ENCODE results near the gene MYCBP. TPM values are rescaled to one million over a fixed set of nuclear protein-coding genes. Genes with fewer than 3 reads are reported as not detected.
"Not testable (repeated sequence)": the region's sequence is repeated elsewhere in the genome, so short reads cannot be mapped to it uniquely, and the experiment has no call there.

The MYCBP gene
- total and polyA plus RNA-seq, 4 donors: 7.8 to 21.2 (median 10.3) TPM

DNA sequence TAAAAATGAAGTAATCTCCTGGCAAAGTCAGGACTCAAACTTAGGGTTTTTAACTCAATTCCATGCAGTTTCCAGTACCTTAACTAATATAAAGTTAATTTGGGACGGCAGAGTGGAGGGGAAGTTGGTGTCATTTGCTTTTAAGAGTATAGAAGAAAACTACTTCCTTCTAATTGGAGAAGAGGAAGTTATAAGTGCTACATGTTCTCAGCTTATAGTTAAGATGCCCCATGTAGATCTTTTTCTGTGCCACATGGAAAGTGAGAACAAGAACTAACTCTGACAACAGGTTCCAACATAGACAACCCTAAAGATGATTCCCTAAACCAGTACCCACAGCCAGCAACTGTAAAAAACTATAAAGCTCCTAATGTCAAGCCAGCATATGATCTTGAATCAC, 25.1 kb downstream of the MYCBP start:
- H3K9me3 ChIP-seq (ENCODE audit: control insufficient read depth in 4 of 4, low read length in 3 of 4): no peaks in the 10 kb centered on the region
- TF ChIP-seq, protein P1, sequence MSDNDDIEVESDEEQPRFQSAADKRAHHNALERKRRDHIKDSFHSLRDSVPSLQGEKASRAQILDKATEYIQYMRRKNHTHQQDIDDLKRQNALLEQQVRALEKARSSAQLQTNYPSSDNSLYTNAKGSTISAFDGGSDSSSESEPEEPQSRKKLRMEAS (IDR thresholded peaks at IDR 0.05): no peak
- no peak for TF ChIP-seq JUND (IDR thresholded peaks at IDR 0.05)
- no peak for TF ChIP-seq RXRA (IDR thresholded peaks at IDR 0.05)
- TF ChIP-seq, protein P2, sequence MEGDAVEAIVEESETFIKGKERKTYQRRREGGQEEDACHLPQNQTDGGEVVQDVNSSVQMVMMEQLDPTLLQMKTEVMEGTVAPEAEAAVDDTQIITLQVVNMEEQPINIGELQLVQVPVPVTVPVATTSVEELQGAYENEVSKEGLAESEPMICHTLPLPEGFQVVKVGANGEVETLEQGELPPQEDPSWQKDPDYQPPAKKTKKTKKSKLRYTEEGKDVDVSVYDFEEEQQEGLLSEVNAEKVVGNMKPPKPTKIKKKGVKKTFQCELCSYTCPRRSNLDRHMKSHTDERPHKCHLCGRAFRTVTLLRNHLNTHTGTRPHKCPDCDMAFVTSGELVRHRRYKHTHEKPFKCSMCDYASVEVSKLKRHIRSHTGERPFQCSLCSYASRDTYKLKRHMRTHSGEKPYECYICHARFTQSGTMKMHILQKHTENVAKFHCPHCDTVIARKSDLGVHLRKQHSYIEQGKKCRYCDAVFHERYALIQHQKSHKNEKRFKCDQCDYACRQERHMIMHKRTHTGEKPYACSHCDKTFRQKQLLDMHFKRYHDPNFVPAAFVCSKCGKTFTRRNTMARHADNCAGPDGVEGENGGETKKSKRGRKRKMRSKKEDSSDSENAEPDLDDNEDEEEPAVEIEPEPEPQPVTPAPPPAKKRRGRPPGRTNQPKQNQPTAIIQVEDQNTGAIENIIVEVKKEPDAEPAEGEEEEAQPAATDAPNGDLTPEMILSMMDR (IDR thresholded peaks at IDR 0.05; ENCODE audit: low read depth, low read length, missing input control): no peak
- TF ChIP-seq, protein P3, sequence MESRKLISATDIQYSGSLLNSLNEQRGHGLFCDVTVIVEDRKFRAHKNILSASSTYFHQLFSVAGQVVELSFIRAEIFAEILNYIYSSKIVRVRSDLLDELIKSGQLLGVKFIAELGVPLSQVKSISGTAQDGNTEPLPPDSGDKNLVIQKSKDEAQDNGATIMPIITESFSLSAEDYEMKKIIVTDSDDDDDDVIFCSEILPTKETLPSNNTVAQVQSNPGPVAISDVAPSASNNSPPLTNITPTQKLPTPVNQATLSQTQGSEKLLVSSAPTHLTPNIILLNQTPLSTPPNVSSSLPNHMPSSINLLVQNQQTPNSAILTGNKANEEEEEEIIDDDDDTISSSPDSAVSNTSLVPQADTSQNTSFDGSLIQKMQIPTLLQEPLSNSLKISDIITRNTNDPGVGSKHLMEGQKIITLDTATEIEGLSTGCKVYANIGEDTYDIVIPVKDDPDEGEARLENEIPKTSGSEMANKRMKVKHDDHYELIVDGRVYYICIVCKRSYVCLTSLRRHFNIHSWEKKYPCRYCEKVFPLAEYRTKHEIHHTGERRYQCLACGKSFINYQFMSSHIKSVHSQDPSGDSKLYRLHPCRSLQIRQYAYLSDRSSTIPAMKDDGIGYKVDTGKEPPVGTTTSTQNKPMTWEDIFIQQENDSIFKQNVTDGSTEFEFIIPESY (IDR thresholded peaks at IDR 0.05): no peak
- TF ChIP-seq FOXA2 (IDR thresholded peaks at IDR 0.05): no peak
- no peak for TF ChIP-seq HNF4A (conservative IDR thresholded peaks at IDR 0.05)
- no peak for TF ChIP-seq HNF4G (IDR thresholded peaks at IDR 0.05)
- no peak for TF ChIP-seq NR2F2 (IDR thresholded peaks at IDR 0.05)
- 76% methylated on average over 1 of the region's 1 CpG for WGBS
- H3K27ac ChIP-seq (ENCODE audit: low read depth in 1 of 2, low read length in 2 of 2): no peak overlapping the region
- H3K4me1 ChIP-seq (ENCODE audit: control insufficient read depth in 4 of 4, insufficient read depth in 4 of 4, low read length in 3 of 4): no peaks in the 10 kb centered on the region
- H3K27me3 ChIP-seq (ENCODE audit: control insufficient read depth in 4 of 4, insufficient read depth in 4 of 4, low read length in 3 of 4): no peaks in the 10 kb centered on the region
- no peak overlapping the region for H3K9ac ChIP-seq (ENCODE audit: low read depth in 1 of 2, low read length in 2 of 2)
- DNase-seq (ENCODE audit: low spot score): no peak
- H3K4me3 ChIP-seq (ENCODE audit: low read depth in 1 of 3, low read length in 3 of 3): no peak overlapping the region
- H3K36me3 ChIP-seq (ENCODE audit: control insufficient read depth in 4 of 4, insufficient read depth in 3 of 4, low read depth in 1 of 4, low read length in 3 of 4): peaks cover 6 to 50% (median 28%) of the 10 kb centered on the region in 4 donors

DNA sequence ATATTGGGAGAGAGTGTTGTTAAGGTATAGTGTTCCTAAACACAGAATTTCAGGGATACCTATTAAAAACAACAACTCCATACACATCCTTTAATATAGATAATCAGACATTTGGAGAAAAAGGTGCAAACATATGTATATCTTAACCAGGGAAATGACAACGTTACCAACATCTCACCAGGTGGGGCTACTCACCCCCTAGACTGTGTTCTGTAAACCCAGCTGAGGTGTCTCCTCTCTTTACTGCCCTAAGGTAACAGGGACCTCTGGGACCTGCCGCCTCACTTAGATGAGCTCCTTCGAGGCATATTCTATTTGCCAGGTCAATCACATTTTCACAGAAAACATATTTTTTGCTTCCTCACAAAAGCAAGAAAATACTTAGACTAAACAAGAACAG, 26.9 kb downstream of the MYCBP start:
- DNase-seq (ENCODE audit: low spot score): no peak
- no peak overlapping the region for H3K27ac ChIP-seq (ENCODE audit: low read depth in 1 of 2, low read length in 2 of 2)
- no peaks in the 10 kb centered on the region for H3K9me3 ChIP-seq (ENCODE audit: control insufficient read depth in 4 of 4, low read length in 3 of 4)
- H3K4me1 ChIP-seq (ENCODE audit: control insufficient read depth in 4 of 4, insufficient read depth in 4 of 4, low read length in 3 of 4): no peaks in the 10 kb centered on the region
- H3K36me3 ChIP-seq (ENCODE audit: control insufficient read depth in 4 of 4, insufficient read depth in 3 of 4, low read depth in 1 of 4, low read length in 3 of 4): peaks cover 5 to 42% (median 21%) of the 10 kb centered on the region in 4 donors
- no peaks in the 10 kb centered on the region for H3K27me3 ChIP-seq (ENCODE audit: control insufficient read depth in 4 of 4, insufficient read depth in 4 of 4, low read length in 3 of 4)
- WGBS: 80% methylated on average over 3 of the region's 3 CpGs
- no peak overlapping the region for H3K4me3 ChIP-seq (ENCODE audit: low read depth in 1 of 3, low read length in 3 of 3)
- no peak overlapping the region for H3K9ac ChIP-seq (ENCODE audit: low read depth in 1 of 2, low read length in 2 of 2)
- no peak for TF ChIP-seq RXRA (IDR thresholded peaks at IDR 0.05)
- no peak for TF ChIP-seq SP1 (IDR thresholded peaks at IDR 0.05)
- TF ChIP-seq NR2F2 (IDR thresholded peaks at IDR 0.05): no peak
- no peak for TF ChIP-seq HNF4A (conservative IDR thresholded peaks at IDR 0.05)
- TF ChIP-seq YY1 (IDR thresholded peaks at IDR 0.05): no peak
- no peak for TF ChIP-seq HNF4G (IDR thresholded peaks at IDR 0.05)
- TF ChIP-seq EGR1 (IDR thresholded peaks at IDR 0.05; ENCODE audit: low read depth in 2 of 2): no peak
- no peak for TF ChIP-seq GABPA (IDR thresholded peaks at IDR 0.05 in 1 of 2, conservative IDR thresholded peaks at IDR 0.05 in 1 of 2)
- TF ChIP-seq, protein P4, sequence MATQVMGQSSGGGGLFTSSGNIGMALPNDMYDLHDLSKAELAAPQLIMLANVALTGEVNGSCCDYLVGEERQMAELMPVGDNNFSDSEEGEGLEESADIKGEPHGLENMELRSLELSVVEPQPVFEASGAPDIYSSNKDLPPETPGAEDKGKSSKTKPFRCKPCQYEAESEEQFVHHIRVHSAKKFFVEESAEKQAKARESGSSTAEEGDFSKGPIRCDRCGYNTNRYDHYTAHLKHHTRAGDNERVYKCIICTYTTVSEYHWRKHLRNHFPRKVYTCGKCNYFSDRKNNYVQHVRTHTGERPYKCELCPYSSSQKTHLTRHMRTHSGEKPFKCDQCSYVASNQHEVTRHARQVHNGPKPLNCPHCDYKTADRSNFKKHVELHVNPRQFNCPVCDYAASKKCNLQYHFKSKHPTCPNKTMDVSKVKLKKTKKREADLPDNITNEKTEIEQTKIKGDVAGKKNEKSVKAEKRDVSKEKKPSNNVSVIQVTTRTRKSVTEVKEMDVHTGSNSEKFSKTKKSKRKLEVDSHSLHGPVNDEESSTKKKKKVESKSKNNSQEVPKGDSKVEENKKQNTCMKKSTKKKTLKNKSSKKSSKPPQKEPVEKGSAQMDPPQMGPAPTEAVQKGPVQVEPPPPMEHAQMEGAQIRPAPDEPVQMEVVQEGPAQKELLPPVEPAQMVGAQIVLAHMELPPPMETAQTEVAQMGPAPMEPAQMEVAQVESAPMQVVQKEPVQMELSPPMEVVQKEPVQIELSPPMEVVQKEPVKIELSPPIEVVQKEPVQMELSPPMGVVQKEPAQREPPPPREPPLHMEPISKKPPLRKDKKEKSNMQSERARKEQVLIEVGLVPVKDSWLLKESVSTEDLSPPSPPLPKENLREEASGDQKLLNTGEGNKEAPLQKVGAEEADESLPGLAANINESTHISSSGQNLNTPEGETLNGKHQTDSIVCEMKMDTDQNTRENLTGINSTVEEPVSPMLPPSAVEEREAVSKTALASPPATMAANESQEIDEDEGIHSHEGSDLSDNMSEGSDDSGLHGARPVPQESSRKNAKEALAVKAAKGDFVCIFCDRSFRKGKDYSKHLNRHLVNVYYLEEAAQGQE (IDR thresholded peaks at IDR 0.05): no peak
- TF ChIP-seq, protein P5, sequence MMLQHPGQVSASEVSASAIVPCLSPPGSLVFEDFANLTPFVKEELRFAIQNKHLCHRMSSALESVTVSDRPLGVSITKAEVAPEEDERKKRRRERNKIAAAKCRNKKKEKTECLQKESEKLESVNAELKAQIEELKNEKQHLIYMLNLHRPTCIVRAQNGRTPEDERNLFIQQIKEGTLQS (IDR thresholded peaks at IDR 0.05): no peak
- TF ChIP-seq JUND (IDR thresholded peaks at IDR 0.05): no peak
- TF ChIP-seq FOXA2 (IDR thresholded peaks at IDR 0.05): no peak
- no peak for TF ChIP-seq FOXA1 (IDR thresholded peaks at IDR 0.05)
- TF ChIP-seq, protein P2 (IDR thresholded peaks at IDR 0.05; ENCODE audit: low read depth, low read length, missing input control): no peak
- TF ChIP-seq, protein P1 (IDR thresholded peaks at IDR 0.05): no peak
- no peak for TF ChIP-seq TAF1 (conservative IDR thresholded peaks at IDR 0.05)
- TF ChIP-seq RAD21 (IDR thresholded peaks at IDR 0.05): no peak

DNA sequence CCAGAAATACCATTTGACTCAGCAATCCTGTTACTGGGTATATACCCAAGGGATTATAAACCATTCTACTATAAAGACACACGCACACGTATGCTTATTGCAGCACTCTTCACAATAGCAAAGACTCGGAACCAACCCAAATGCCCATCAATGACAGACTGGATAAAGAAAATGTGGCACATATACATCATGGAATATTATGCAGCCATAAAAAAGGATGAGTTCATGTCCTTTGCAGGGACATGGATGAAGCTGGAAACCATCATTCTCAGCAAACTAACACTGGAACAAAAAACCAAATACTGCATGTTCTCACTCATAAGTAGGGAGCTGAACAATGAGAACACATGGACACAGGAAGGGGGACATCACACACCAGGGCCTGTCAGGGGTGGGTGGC, 28.1 kb downstream of the MYCBP start:
- not testable (repeated sequence) for H3K9ac ChIP-seq (ENCODE audit: low read depth in 1 of 2, low read length in 2 of 2); H3K4me1 ChIP-seq (ENCODE audit: control insufficient read depth in 4 of 4, insufficient read depth in 4 of 4, low read length in 3 of 4); H3K9me3 ChIP-seq (ENCODE audit: control insufficient read depth in 4 of 4, low read length in 3 of 4); H3K27ac ChIP-seq (ENCODE audit: low read depth in 1 of 2, low read length in 2 of 2); DNase-seq (ENCODE audit: low spot score); H3K27me3 ChIP-seq (ENCODE audit: control insufficient read depth in 4 of 4, insufficient read depth in 4 of 4, low read length in 3 of 4); H3K4me3 ChIP-seq (ENCODE audit: low read depth in 1 of 3, low read length in 3 of 3)
- WGBS: 94% methylated on average over 3 of the region's 3 CpGs
- peaks cover 4 to 37% (median 18%) of the 10 kb centered on the region in 4 donors for H3K36me3 ChIP-seq (ENCODE audit: control insufficient read depth in 4 of 4, insufficient read depth in 3 of 4, low read depth in 1 of 4, low read length in 3 of 4)

Data from liver (tissue), 9 donors.